Caco-2 (cell line): Measurements from ENCODE around the gene NABP1. TPM values are rescaled to one million over a fixed set of nuclear protein-coding genes. Genes with fewer than 3 reads are reported as not detected.
A peak's percentile ranks its signal among the peaks of the same experiment; 100 is the strongest.

Experiments used
- BruUV-seq: library from RNA; stranded (reverse); fragments of 400-500 nt; replicated peaks from 2 replicates; lab custom pipeline; 2021; lab: Mats Ljungman, UMichigan
- CTCF ChIA-PET: fragments of 300-600 bp; sonication (Branson Sonifier 250); formaldehyde crosslinking; loops from one replicate; lab custom pipeline; 2022; ENCODE audit warnings: antibody characterized with exemption; lab: Charles Lee
- POLR2A ChIA-PET: fragments of 300-600 bp; sonication (Branson Sonifier 250); formaldehyde crosslinking; loops from one replicate; lab custom pipeline; 2022; ENCODE audit warnings: antibody characterized with exemption; lab: Charles Lee
- DNase-seq, 2 experiments: peaks; one replicate each; pipeline versions ENCODE4 v3.0.0 to v3.0.0-alpha.2; 2020 to 2022
- H3K27me3 ChIP-seq: replicated peaks from 2 replicates; pipeline ENCODE4 v1.6.0; 2011; ENCODE audit warnings: low read length; ENCODE audit not compliant: control insufficient read depth, insufficient read depth
- H3K36me3 ChIP-seq: 2 replicates; pipeline ENCODE4 v1.5.1; 2011; ENCODE audit warnings: low read length; ENCODE audit not compliant: control insufficient read depth, insufficient read depth
- H3K4me1 ChIP-seq: fragments of 250-450 bp; sonication (Bioruptor Pico); 2 replicates; pipeline ENCODE4 v1.5.1; 2020; ENCODE audit warnings: mild to moderate bottlenecking
- H3K4me3 ChIP-seq: 2 replicates; pipeline ENCODE4 v1.5.1; 2011; ENCODE audit warnings: low read depth, mild to moderate bottlenecking, control low read depth, low read length
- H3K9me3 ChIP-seq: fragments of 250-450 bp; sonication (Bioruptor Pico); 2 replicates; pipeline ENCODE4 v1.5.1; 2020; ENCODE audit warnings: mild to moderate bottlenecking, moderate library complexity
- H3K27ac Mint-ChIP-seq: one replicate; pipeline ENCODE4 v1.8.0; 2022; ENCODE audit warnings: mixed read lengths; ENCODE audit not compliant: unreplicated experiment
- H3K27me3 Mint-ChIP-seq: one replicate; pipeline ENCODE4 v1.8.0; 2022; ENCODE audit warnings: mixed read lengths; ENCODE audit not compliant: insufficient read depth, unreplicated experiment
- H3K36me3 Mint-ChIP-seq: one replicate; pipeline ENCODE4 v1.8.0; 2022; ENCODE audit warnings: mild to moderate bottlenecking, mixed read lengths; ENCODE audit not compliant: insufficient read depth, unreplicated experiment
- H3K4me1 Mint-ChIP-seq: one replicate; pipeline ENCODE4 v1.8.0; 2022; ENCODE audit warnings: low read depth, mixed read lengths; ENCODE audit not compliant: unreplicated experiment
- H3K4me3 Mint-ChIP-seq: one replicate; pipeline ENCODE4 v1.8.0; 2022; ENCODE audit warnings: mild to moderate bottlenecking, moderate library complexity, mixed read lengths; ENCODE audit not compliant: unreplicated experiment
- H3K9me3 Mint-ChIP-seq: one replicate; pipeline ENCODE4 v1.8.0; 2022; ENCODE audit warnings: mixed read lengths; ENCODE audit not compliant: unreplicated experiment
- CTCF ChIP-seq, 2 experiments: fragments of 200-600 bp in 1 of 2; IDR thresholded peaks; 1 replicate in 1 of 2; 2 replicates in 1 of 2; pipeline versions ENCODE4 v1.5.1 to v1.8.0; 2011 to 2022; ENCODE audit warnings: antibody characterized with exemption in 1 of 2, control low read depth in 1 of 2, inconsistent platforms in 1 of 2, low read depth in 1 of 2, low read length in 1 of 2, mild to moderate bottlenecking in 1 of 2, moderate library complexity in 1 of 2; ENCODE audit not compliant: insufficient read depth in 1 of 2, severe bottlenecking in 1 of 2, unreplicated experiment in 1 of 2
- intact Hi-C: fragments of 100-400 bp; cut with micrococcal nuclease; formaldehyde crosslinking; loops from one replicate; pipeline ENCODE4 v1.10.0; 2022; ENCODE audit not compliant: unreplicated experiment
- total RNA-seq: library from RNA; stranded (reverse); gene quantifications from 2 replicates; pipeline ENCODE4 v1.2.3, GENCODE V29; 2022

The NABP1 gene
- total RNA-seq, 1 experiment from 2014 or later: 89.8 TPM

- H3K4me3 ChIP-seq: peak overlapping the region; percentile 12
- peak overlapping the region; percentile 89 for H3K27ac Mint-ChIP-seq
- TSS peak; percentile 21 for BruUV-seq
These were observed 39.7 kb upstream of the NABP1 start for GRCh38 chr2:191638079-191638801.

GRCh38 chr2:191638802-191639172, 39.1 kb upstream of the NABP1 start:
- no peaks in the 10 kb centered on the region for H3K27me3 ChIP-seq
- no peaks in the 10 kb centered on the region for H3K36me3 ChIP-seq
- ChIA-PET POLR2A (interaction anchor here (0.7 to 3.4 kb wide), 6 partner anchors 14 to 73 kb away, joined by 3 to 74 read pairs (median 6); partner anchors contain the start of gene NABP1), CTCF (interaction anchor here (1.2 to 1.8 kb wide), 2 partner anchors 39 to 72 kb away, joined by 7 to 20 read pairs; partner anchors contain the start of gene NABP1)
- Mint-ChIP-seq H3K27me3 (no peaks in the 10 kb centered on the region), H3K4me3 (peak overlapping the region; percentile 66), H3K27ac (peak overlapping the region; percentile 89), H3K9me3 (no peaks in the 10 kb centered on the region), H3K36me3 (peaks cover 7% of the 10 kb centered on the region), H3K4me1 (peaks cover 68% of the 10 kb centered on the region)
- no peak overlapping the region for H3K4me3 ChIP-seq
- no peaks in the 10 kb centered on the region for H3K9me3 ChIP-seq
- no TSS peak for BruUV-seq
- no peak for TF ChIP-seq CTCF (IDR thresholded peaks at IDR 0.05; ENCODE audit: insufficient read depth in 1 of 2, low read depth in 1 of 2, low read length in 1 of 2, severe bottlenecking in 1 of 2, unreplicated experiment in 1 of 2)
- DNase-seq: no peak
- intact Hi-C loops: loop anchor here (1.0 kb wide), 4 partner anchors 23 to 56 kb away; partner anchors contain the start of gene NABP1
- peaks cover 72% of the 10 kb centered on the region for H3K4me1 ChIP-seq

More at GRCh38 chr2:191638079-191638801, 39.7 kb upstream of the NABP1 start:
- H3K9me3 ChIP-seq: no peaks in the 10 kb centered on the region
- H3K27me3 ChIP-seq: no peaks in the 10 kb centered on the region
- Mint-ChIP-seq H3K9me3 (no peaks in the 10 kb centered on the region), H3K36me3 (peaks cover 7% of the 10 kb centered on the region), H3K27me3 (no peaks in the 10 kb centered on the region), H3K4me1 (peaks cover 63% of the 10 kb centered on the region), H3K4me3 (peak overlapping the region; percentile 66)
- intact Hi-C loops: loop anchor here (1.0 kb wide), 4 partner anchors 23 to 56 kb away; partner anchors contain the start of gene NABP1
- ChIA-PET POLR2A (interaction anchor here (0.6 to 3.4 kb wide), 7 partner anchors 13 to 72 kb away, joined by 3 to 74 read pairs (median 5); partner anchors contain the start of gene NABP1), CTCF (interaction anchor here (0.7 to 1.8 kb wide), 6 partner anchors 39 to 72 kb away, joined by 3 to 20 read pairs (median 4); partner anchors contain the start of gene NABP1)
- H3K36me3 ChIP-seq: no peaks in the 10 kb centered on the region
- TF ChIP-seq CTCF (IDR thresholded peaks at IDR 0.05; ENCODE audit: insufficient read depth in 1 of 2, low read depth in 1 of 2, low read length in 1 of 2, severe bottlenecking in 1 of 2, unreplicated experiment in 1 of 2): no peak
- DNase-seq: peak; percentile 54 to 56
- H3K4me1 ChIP-seq: peaks cover 66% of the 10 kb centered on the region

- Histone ChIP-seq H3K36me3 (no peaks in the 10 kb centered on the region), H3K9me3 (no peaks in the 10 kb centered on the region), H3K4me3 (no peak overlapping the region), H3K4me1 (peaks cover 58% of the 10 kb centered on the region), H3K27me3 (no peaks in the 10 kb centered on the region)
- H3K27ac Mint-ChIP-seq: no peak overlapping the region
- ChIA-PET POLR2A (no interaction called here), CTCF (interaction anchor here (0.6 kb wide), 1 partner anchor 476 kb away, joined by 3 read pairs; no protein-coding TSS in a partner anchor)
- H3K9me3 Mint-ChIP-seq: no peaks in the 10 kb centered on the region
- no peaks in the 10 kb centered on the region for H3K27me3 Mint-ChIP-seq
- DNase-seq: no peak
- H3K36me3 Mint-ChIP-seq: peaks cover 7% of the 10 kb centered on the region
- no TSS peak for BruUV-seq
- no peak for TF ChIP-seq CTCF (IDR thresholded peaks at IDR 0.05; ENCODE audit: insufficient read depth in 1 of 2, low read depth in 1 of 2, low read length in 1 of 2, severe bottlenecking in 1 of 2, unreplicated experiment in 1 of 2)
- intact Hi-C loops: no loop called here
- peaks cover 67% of the 10 kb centered on the region for H3K4me1 Mint-ChIP-seq
- H3K4me3 Mint-ChIP-seq: no peak overlapping the region
These were observed 36.3 kb upstream of the NABP1 start for GRCh38 chr2:191641609-191642008.
